Measurements from ENCODE around the gene CAMK2N1.

Gene CAMK2N1

DNA sequence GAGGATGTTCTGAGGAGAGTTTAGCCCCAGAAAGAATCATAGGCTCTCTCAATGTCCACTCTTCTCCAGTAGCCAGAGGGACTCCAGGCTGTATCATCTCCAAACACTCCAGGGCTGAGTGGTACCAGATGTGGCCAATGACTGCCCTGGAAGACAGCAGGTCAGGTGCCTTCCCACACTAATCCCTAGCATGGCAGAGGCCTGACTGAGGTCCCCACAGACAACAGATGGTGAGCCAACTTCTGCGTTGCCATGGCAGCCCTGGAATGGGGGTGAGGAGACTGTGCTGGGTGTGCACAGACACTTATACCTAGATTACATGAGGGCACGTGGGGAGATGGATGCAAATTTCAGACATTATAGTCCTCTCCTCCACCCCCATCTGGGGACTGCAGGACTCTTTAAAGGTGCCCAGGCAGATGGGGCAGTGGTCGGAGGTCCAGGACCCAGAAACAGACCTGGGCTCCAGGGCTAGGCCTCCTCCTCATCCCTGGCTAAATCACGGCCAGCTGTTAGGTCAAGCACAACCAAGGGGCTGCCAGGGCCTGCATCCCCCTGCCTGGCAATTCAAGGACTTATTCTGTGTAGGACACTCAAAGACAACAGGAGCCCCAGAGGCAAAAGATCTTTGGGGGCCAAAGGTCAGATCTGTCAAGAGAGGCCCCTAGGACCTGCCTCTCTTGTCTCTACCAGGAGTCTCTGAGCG lies 42.9 kb downstream of the CAMK2N1 start:
- DNase-seq: no peak

DNA sequence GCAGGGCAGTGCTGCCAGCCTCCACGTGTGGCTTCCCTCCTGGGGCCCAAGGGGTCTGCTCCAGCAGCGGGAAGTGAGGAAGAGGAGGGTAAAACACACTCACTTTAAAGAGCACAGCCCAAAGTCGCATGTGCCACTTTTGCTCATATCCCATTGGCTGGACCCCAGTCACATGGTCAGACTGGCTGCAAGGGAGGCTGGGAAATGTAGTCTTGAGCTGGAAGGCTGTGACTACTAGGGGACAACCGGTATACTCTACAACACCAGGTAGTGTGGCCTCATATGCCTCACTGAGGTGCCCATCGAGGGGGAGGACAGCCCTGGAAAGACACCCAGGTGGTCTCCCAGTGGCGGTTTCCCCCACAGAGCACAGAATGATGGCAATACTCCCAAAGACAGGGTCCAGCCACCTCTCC lies 45.2 kb downstream of the CAMK2N1 start:
- DNase-seq: peak; percentile 27

DNA sequence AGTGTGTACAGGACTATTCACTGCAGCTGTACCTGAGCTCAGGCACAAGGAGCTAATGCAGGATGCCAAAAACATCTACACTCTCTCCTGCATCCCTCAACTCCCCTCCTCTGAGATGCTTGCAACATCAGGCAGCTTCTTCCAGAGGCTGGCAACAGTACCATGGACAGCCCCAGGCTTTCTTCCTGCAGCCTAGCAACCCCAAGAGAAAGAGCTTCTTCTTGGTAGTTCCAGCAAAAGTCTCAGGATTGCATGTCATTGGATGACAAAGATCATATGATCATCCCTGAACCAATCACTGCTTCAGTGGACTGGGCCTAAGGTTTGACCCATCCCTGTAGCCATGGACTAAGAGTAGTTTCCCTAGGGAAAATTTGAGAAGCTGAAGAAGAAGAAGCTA lies 46.7 kb downstream of the CAMK2N1 start:
- DNase-seq: peak; percentile 22

DNA sequence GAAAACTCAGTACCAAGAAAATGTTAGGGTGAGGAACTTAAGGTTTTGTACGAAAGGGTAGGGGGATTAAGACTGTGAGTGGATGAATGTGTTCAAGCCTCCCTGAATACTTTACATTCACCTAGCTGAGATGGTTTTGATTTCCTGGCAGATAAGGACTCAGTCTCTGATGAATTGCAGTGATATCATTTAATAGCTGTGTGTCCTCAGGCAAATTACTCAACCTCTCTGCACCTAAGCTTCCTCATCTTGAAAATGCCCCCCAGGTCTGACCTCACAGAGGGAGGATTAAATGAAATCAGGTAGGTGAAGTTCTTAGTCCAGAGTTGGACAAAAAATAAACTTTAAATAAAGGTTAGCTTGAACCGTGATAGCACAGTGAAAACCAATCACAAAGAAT lies 48.4 kb downstream of the CAMK2N1 start:
- no peak for DNase-seq

DNA sequence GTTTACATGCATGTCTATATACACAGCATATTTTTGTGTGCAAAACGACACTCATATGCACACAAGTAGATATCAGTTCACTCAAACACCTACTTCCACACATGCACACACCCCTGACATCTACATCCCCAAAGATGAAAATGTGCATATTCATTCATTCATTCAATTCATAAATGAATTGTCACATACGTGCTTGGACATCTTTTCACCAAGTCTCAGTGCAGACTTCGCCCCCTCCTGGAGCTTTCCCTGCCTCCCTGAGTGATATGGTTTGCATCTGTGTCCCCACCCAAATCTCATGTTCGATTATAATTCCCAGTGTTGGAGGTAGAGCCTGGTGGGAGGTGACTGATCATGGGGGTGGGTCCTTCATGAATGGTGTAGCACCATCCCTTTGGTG lies 53.1 kb downstream of the CAMK2N1 start:
- no peak for DNase-seq

Measured in NCI-H226 (cell line).